Measurements from ENCODE around the gene KLHL29. TPM values are rescaled to one million over a fixed set of nuclear protein-coding genes. Genes with fewer than 3 reads are reported as not detected.

Gene KLHL29
- total RNA-seq, 1 donor from 2014 or later, result 8.3 TPM

DNA sequence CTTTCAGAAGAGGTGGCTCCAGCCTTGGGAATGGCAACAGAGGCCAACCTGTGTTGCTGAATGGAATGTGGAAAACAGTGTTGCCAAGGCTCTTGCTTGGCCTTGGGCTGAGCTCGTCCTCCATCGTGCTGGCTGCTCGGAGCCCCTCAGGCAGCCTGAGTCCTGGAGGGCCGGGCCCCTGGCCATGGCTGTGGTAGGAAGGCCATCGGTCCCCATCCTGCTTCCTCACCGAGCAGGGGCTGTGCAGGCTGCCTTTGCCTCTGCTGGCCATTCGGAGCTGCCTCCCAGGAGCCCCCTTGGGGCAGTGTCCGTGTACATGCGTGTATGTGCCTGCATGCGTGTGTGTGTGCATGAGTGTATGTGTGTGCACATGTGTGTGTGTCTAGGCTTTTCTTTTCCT is 178.2 kb downstream of the KLHL29 start:
- no peak for DNase-seq (ENCODE audit: extremely low read depth, low read depth, low spot score)

DNA sequence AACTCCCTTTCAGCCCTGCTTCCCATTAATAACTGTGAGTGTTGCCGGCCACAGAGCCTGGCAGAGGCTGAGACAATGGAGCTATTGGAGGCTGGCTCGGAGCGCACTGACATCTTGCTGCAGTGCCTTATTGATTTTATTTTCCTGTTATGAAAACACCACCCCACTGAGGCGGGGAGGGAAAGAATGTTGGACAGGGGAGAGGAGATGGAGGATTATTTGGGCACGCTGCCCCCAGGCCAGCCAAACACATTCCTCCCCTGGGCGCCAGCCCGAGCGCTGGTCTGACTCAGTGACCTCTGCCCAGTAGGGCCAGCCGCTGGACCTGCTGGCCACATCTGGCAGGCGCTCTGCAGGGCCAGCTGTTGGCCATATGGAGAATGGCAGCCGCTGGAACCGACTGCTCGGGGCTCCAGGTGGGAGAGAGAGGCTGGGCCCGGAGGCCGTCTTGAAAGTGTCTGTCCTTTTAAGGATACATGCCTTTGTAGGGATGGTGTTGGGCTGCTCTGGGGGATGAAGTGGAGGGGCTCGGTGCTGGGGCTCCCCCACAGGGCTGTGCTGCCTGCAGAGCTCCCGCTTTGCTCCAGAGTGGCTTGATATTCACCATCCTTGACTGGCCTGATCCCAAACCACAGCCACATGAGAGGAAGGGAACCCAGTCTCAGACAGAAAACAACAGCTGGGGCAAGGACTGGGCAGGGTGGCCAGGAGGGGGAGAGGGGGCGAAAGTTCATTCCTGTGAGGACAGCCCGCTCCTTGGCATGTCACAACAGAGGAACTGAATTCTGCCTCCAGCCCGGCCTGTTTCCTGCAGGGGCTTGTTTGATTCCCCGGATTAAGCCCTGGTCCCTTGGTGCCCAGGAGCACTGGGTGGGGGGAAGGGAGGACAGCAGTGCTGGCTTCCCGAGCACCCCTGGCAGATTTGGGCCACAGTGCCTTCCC is 179.0 kb downstream of the KLHL29 start:
- no peak for DNase-seq (ENCODE audit: extremely low read depth, low read depth, low spot score)

DNA sequence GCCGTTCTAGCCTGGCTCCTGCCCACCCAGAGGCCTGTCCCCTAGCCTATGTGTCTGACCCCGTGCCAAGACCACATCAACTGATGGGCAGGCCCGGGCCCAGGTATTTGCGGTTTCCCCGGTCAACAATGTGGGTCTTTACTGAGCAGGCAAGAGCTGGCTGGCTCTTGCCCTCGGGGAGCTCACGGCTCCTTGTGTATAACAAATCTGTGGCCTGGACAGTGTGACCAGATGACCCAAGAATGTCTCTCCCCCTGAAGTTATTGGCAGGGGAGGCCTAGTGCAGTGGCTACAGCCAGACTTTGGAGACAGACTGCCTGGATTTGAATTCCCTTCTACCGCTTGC is 179.6 kb downstream of the KLHL29 start:
- DNase-seq (ENCODE audit: extremely low read depth, low read depth, low spot score), result no peak

DNA sequence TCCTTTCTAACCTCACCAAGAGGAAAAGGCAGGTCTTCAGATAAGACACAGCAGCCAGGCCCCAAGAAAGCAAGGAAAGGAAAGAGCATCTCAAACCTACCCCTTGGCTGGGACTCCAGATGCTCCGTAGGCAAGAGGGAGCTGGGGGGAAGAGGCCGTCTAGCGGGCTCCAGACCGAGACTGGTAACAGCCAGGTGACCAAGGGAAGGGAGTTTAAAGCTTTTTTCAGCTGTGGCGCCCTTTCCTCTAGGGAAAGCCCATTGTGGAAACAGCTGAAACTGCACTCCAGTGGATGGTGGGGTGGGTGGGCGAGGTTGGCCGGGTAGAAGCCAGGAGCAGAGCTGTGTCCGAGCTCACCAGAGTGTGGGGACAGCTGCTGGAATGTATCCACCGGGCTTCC is 180.4 kb downstream of the KLHL29 start:
- DNase-seq (ENCODE audit: extremely low read depth, low read depth, low spot score), result no peak

DNA sequence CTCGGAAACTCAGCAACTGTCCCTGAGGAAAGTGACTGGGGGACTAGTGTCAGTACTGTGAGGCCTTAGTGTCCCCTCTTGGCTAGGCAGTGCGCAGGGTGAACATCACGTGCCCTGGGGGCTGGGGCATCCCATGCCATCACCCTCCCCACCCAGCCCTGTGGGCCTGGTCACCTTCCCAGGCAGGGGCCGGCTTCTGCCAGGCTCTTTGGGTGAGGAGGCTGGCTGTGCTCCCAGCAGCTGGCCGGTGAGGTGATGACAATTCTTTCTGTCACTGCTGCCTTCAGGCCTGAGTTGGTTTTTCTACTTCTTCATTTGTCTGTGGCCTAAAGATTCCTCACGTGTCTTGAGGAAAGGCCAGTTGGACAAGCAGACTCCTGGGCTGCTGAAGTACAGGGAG is 180.8 kb downstream of the KLHL29 start:
- no peak for DNase-seq (ENCODE audit: extremely low read depth, low read depth, low spot score)

GRCh38 chr2:23566241-23567142 is 181.5 kb downstream of the KLHL29 start:
- DNase-seq (ENCODE audit: extremely low read depth, low read depth, low spot score), result no peak

GRCh38 chr2:23567161-23567756 is 182.3 kb downstream of the KLHL29 start:
- DNase-seq (ENCODE audit: extremely low read depth, low read depth, low spot score), result no peak

- DNase-seq (ENCODE audit: extremely low read depth, low read depth, low spot score), result no peak
These were observed 183.2 kb downstream of the KLHL29 start for GRCh38 chr2:23568211-23568610.

- DNase-seq (ENCODE audit: extremely low read depth, low read depth, low spot score), result no peak
These were observed 183.7 kb downstream of the KLHL29 start for GRCh38 chr2:23568626-23569190.

DNA sequence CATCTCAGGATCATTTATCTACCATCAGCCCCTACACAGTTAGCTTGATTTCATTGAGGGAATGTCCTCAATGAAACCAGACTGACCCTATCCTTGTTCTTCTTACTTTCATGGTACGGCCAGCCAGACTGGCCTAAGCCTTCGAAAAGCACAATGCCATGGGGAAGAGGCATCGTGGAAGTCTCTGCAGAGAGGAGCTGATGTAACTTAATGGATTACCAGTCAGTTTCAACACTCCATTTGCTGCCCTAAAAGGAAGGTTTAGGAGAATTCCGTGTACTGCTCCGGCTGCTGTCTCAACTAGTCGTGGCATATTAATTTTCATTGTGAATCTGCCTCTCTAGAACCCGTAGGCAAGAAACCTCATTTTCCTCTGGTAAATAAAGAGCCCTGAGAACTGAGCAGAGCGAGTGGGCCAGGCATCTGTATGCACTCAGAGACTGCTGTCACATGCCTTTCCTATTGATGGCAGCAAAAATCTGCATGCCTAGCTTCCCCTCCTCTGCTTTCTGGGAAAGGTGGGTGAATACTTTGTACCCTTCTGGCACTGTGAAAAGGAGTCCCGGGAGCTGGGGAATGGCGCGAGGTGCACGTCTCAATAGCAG is 184.9 kb downstream of the KLHL29 start:
- no peak for DNase-seq (ENCODE audit: extremely low read depth, low read depth, low spot score)

- no peak for DNase-seq (ENCODE audit: extremely low read depth, low read depth, low spot score)
These were observed 186.1 kb downstream of the KLHL29 start for GRCh38 chr2:23571085-23571484.

DNA sequence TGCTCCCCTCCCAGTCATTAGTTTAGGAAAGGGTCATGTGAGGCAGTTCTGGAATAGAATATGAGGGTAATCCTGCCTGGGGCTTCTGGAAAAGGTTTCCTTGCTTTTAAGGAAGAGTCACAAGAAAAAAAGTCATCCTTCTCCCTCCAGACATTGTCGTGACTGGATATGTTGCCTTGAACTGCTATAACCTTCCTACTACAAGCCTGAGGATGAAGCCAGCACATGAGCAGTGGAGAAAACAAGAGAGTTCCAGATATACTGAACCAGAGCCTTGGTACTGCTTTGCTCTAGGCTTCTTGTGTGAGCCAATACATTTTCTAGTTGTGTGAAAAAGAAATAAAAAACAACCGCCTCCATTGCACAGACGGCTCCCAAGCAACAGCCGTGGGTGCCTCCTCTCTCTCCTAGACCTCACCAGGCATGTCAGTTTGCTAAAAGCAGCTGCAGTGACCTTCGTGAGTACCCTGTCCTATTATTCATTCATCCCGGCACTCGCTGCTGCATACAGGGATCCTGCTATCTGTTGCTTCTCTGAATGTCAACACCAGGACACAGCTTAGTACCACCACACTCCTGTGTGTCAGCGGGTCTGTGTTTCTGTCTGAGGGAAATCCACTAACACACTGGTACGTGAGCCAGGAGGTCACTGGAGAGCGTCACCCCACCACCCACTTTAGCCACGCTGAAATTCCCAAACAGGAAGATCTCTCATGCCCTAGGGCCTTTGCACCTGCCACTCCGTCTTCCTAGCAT is 186.7 kb downstream of the KLHL29 start:
- no peak for DNase-seq (ENCODE audit: extremely low read depth, low read depth, low spot score)

GRCh38 chr2:23574919-23575654 is 190.1 kb downstream of the KLHL29 start:
- no peak for DNase-seq (ENCODE audit: extremely low read depth, low read depth, low spot score)

DNA sequence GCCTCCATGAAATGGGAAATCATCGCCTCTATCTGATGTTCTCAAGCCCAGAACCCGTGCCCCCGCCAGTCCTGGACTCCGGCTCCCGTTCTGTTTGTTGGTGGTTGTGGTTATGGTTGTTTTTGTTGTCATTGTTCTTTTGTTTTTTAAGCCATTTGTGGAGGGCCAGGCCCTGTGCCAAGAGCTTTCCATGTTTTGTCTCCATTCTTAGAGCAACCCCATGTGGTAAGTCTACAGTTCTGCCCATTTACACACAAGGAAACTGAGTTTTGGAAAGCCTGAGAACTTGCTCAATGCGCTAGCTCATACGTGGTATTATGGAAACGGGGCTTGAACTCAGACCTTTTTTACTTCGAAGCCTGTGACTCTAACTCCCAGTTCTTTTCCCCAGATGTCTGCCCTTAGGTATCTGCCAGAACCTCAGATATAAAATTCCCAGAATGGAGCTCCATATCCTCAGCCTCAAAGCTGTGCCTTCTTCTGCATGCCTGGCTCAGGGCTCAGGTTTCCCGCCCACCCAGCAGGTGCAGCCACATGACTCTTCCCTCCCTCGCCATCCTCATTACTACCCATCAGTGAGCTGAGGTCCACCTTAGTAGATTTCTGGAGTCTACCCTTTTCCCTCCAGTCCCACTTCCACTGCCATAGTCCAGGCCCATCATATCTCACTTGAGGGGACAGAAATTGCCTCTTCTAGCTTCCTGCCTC is 194.1 kb downstream of the KLHL29 start:
- DNase-seq (ENCODE audit: extremely low read depth, low read depth, low spot score), result no peak

DNA sequence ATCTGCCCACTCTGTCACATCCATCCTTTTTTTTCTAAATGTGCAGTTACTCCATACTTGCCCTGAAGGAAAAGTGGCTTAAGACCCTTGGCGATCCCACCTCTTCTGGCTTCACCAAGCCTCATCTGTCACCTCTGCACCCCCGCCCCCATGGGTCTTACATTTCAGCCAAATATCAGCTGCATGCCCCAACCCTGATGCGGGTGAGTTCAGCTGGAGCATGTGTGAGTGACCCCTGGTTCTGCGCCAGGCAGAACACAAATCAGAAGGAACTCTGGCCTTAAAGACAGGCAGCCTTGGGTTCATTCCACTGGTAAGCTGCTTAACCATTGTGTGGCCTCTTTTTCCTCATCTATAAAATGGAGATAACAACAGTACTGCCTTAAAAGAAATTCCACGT is 194.7 kb downstream of the KLHL29 start:
- no peak for DNase-seq (ENCODE audit: extremely low read depth, low read depth, low spot score)

DNA sequence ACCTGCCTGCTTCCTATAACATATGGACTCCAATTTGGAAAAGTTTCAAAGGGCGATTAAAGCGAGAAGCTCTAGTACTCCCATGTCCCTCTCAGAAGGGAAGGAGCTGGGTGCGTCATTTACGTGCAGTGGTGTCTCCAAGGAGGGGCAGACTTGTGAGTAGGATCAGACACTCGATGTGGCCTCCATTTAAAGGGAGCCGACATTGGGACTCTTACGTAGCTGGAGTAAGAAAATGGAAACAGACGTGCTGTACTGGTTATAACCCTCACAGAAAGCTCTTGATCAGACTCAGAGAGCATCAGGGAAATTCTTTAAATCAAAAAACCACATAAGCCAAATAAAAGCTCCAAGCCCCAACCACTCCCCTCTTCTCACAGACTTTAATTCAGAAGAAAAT is 198.5 kb downstream of the KLHL29 start:
- no peak for DNase-seq (ENCODE audit: extremely low read depth, low read depth, low spot score)

- DNase-seq (ENCODE audit: extremely low read depth, low read depth, low spot score), result no peak
These were observed 199.2 kb downstream of the KLHL29 start for GRCh38 chr2:23584054-23584745.

Measured in glomerular endothelial cell (primary cell).